Measurements from ENCODE around the gene ANKMY1.

GRCh38 chr2:240437551-240437860, 120.3 kb downstream of the ANKMY1 start:
- TF ChIP-seq CTCF (tag by site-specific recombination; IDR thresholded peaks at IDR 0.05): no peak
- TF ChIP-seq ZNF513 (tag by site-specific recombination; IDR thresholded peaks at IDR 0.05): no peak
- no peak for TF ChIP-seq ZBTB21 (tag by site-specific recombination; IDR thresholded peaks at IDR 0.05)
- no peak for TF ChIP-seq ZNF707 (tag by site-specific recombination; IDR thresholded peaks at IDR 0.05)
- no peak for TF ChIP-seq ZNF585B (tag by site-specific recombination; IDR thresholded peaks at IDR 0.05)
- TF ChIP-seq REST (tag by site-specific recombination; IDR thresholded peaks at IDR 0.05): no peak
- no peak for TF ChIP-seq ZNF530 (tag by site-specific recombination; IDR thresholded peaks at IDR 0.05; ENCODE audit: low read depth)
- TF ChIP-seq ZNF148 (tag by site-specific recombination; IDR thresholded peaks at IDR 0.05; ENCODE audit: borderline replicate concordance): no peak
- no peak for TF ChIP-seq PATZ1 (tag by site-specific recombination; IDR thresholded peaks at IDR 0.05)
- no peak for TF ChIP-seq ZBTB11 (tag by site-specific recombination; conservative IDR thresholded peaks at IDR 0.05; ENCODE audit: low read depth)
- no peak for TF ChIP-seq ZNF19 (tag by site-specific recombination; IDR thresholded peaks at IDR 0.05; ENCODE audit: low read depth)
- TF ChIP-seq ZNF623 (tag by site-specific recombination; IDR thresholded peaks at IDR 0.05): no peak
- TF ChIP-seq ELK4 (IDR thresholded peaks at IDR 0.05; ENCODE audit: borderline replicate concordance, low read depth, low read length): no peak

Data from HEK293 (cell line).